Stimulated activated CD4-positive, alpha-beta T cell treated with anti-CD3 and anti-CD28 coated beads, TNF-alpha, amount 100 ng/mL, for 24 hours (primary cell): Measurements from ENCODE around the gene CD300A.
A peak's percentile ranks its signal among the peaks of the same experiment; 100 is the strongest.

Experiments
- DNase-seq, 3 experiments: peaks; one replicate each; pipeline ENCODE4 v3.0.0-alpha.2; 2020; ENCODE audit warnings: low read depth in 3 of 3

CD300A gene

GRCh38 chr17:74466111-74466827 is at the start of gene CD300A:
Gene CD300A (plus strand): TSS chr17:74466634. CDS start chr17:74466704, 70 bp downstream.
- DNase-seq = no peak

- DNase-seq = no peak
These were observed 49.0 kb upstream of the CD300A start for GRCh38 chr17:74417178-74418045.

GRCh38 chr17:74419928-74420411 is 46.5 kb upstream of the CD300A start:
- no peak for DNase-seq

GRCh38 chr17:74424117-74424516 is 42.3 kb upstream of the CD300A start:
- no peak for DNase-seq

- DNase-seq = no peak
These were observed 41.8 kb upstream of the CD300A start for GRCh38 chr17:74424657-74425056.

GRCh38 chr17:74426551-74427047 is 39.8 kb upstream of the CD300A start:
- DNase-seq = no peak

GRCh38 chr17:74427048-74427762 is 39.2 kb upstream of the CD300A start:
- DNase-seq = no peak

GRCh38 chr17:74427763-74428153 is 38.7 kb upstream of the CD300A start:
- DNase-seq = no peak

GRCh38 chr17:74429604-74430384 is 36.6 kb upstream of the CD300A start:
- no peak for DNase-seq

GRCh38 chr17:74430385-74430705 is 36.1 kb upstream of the CD300A start:
- no peak for DNase-seq

- peak in 1 of 3 experiments; percentile 12 for DNase-seq
These were observed 35.5 kb upstream of the CD300A start for GRCh38 chr17:74430706-74431567.

- DNase-seq = peak in 1 of 3 experiments; percentile 67
These were observed 34.6 kb upstream of the CD300A start, which contains the start of gene GPRC5C for GRCh38 chr17:74431568-74432423. Gene GPRC5C (plus strand): TSS chr17:74432088. CDS start chr17:74439777, 7,689 bp downstream.

GRCh38 chr17:74432424-74432690 is 34.1 kb upstream of the CD300A start:
- no peak for DNase-seq

GRCh38 chr17:74432766-74433391 is 33.6 kb upstream of the CD300A start:
- no peak for DNase-seq

- no peak for DNase-seq
These were observed 32.9 kb upstream of the CD300A start for GRCh38 chr17:74433421-74434121.

- DNase-seq = no peak
These were observed 30.6 kb upstream of the CD300A start for GRCh38 chr17:74435775-74436359.

- DNase-seq = no peak
These were observed 28.7 kb upstream of the CD300A start for GRCh38 chr17:74437702-74438101.
